ENCODE data around the gene RBM42.

DNA sequence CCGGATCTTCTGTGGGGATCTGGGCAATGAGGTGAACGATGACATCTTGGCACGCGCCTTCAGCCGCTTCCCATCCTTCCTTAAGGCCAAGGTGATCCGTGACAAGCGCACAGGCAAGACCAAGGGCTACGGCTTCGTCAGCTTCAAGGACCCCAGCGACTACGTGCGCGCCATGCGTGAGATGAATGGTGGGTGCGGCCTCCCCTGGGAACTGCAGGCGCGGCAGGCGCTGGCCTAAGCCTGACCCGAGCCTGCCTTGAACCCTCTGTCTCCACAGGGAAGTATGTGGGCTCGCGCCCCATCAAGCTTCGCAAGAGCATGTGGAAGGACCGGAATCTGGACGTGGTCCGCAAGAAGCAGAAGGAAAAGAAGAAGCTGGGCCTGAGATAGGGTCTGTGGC, 8.3 kb downstream of the RBM42 start:
- TF ChIP-seq, protein P1, sequence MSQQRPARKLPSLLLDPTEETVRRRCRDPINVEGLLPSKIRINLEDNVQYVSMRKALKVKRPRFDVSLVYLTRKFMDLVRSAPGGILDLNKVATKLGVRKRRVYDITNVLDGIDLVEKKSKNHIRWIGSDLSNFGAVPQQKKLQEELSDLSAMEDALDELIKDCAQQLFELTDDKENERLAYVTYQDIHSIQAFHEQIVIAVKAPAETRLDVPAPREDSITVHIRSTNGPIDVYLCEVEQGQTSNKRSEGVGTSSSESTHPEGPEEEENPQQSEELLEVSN (IDR thresholded peaks at IDR 0.05; ENCODE audit: borderline replicate concordance, low read depth) = no peak
- TF ChIP-seq, protein P2, sequence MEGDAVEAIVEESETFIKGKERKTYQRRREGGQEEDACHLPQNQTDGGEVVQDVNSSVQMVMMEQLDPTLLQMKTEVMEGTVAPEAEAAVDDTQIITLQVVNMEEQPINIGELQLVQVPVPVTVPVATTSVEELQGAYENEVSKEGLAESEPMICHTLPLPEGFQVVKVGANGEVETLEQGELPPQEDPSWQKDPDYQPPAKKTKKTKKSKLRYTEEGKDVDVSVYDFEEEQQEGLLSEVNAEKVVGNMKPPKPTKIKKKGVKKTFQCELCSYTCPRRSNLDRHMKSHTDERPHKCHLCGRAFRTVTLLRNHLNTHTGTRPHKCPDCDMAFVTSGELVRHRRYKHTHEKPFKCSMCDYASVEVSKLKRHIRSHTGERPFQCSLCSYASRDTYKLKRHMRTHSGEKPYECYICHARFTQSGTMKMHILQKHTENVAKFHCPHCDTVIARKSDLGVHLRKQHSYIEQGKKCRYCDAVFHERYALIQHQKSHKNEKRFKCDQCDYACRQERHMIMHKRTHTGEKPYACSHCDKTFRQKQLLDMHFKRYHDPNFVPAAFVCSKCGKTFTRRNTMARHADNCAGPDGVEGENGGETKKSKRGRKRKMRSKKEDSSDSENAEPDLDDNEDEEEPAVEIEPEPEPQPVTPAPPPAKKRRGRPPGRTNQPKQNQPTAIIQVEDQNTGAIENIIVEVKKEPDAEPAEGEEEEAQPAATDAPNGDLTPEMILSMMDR (IDR thresholded peaks at IDR 0.05) = no peak
- TF ChIP-seq HDAC2 (IDR thresholded peaks at IDR 0.05) (no peak), POLR2A (IDR thresholded peaks at IDR 0.05; ENCODE audit: low read length) (no peak), MYC (IDR thresholded peaks at IDR 0.05; ENCODE audit: borderline replicate concordance, low read length) (no peak), POLR2AphosphoS2 (conservative IDR thresholded peaks at IDR 0.05; ENCODE audit: low read length) (no peak), PHF8 (IDR thresholded peaks at IDR 0.05; ENCODE audit: borderline replicate concordance, low read depth) (no peak)
- TF ChIP-seq, protein P3, sequence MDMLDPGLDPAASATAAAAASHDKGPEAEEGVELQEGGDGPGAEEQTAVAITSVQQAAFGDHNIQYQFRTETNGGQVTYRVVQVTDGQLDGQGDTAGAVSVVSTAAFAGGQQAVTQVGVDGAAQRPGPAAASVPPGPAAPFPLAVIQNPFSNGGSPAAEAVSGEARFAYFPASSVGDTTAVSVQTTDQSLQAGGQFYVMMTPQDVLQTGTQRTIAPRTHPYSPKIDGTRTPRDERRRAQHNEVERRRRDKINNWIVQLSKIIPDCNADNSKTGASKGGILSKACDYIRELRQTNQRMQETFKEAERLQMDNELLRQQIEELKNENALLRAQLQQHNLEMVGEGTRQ (IDR thresholded peaks at IDR 0.05) = no peak
- TF ChIP-seq, protein P4, sequence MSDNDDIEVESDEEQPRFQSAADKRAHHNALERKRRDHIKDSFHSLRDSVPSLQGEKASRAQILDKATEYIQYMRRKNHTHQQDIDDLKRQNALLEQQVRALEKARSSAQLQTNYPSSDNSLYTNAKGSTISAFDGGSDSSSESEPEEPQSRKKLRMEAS (IDR thresholded peaks at IDR 0.05) = no peak

Data from A549 (cell line).